Right lobe of liver (tissue), 4 donors: ENCODE data around the gene MCC.

Experiments used
- CTCF ChIP-seq, 4 donors: fragments of 200-600 bp in 3 of 4; fragments of 450-650 bp in 1 of 4; IDR thresholded peaks; one replicate each; pipeline versions ENCODE4 v1.5.1 to v1.8.0; 2016 to 2022; ENCODE audit warnings: antibody characterized with exemption in 4 of 4, mild to moderate bottlenecking in 2 of 4
- POLR2A ChIP-seq: fragments of 450-650 bp; IDR thresholded peaks from one replicate; pipeline ENCODE4 v1.6.1; 2017; ENCODE audit warnings: antibody characterized with exemption, mild to moderate bottlenecking
- donor health status: DM: no; HTN: no; CAD: no.
- donor health status: DM: no; HTN: no; CAD: no.
- donor health status: DM: no; HTN: yes; CAD: no.

DNA sequence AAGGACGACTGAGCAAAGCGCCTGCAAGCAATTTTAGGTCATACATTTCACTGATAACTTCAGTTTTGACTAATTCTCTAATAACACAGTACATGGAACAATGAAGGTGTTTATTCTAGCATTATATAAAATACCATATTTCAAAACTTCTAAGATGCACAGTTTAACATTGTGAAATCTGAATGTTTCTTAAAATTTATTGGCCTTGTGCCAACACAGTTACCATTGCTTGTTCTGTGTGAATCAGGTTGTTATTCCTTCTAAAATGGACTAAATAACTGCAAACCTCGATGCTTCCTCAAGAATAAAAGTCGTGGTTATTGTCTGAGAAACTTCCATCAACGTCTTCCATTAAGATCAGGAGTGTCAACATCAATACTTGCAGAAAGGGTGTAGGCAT lies 8.0 kb downstream of the MCC start:
- TF ChIP-seq CTCF (IDR thresholded peaks at IDR 0.05) = no peak
- TF ChIP-seq POLR2A = no peak
